GM19240 (cell line): ENCODE results near the gene MAB21L4.

Experiments
- DNase-seq: peaks from one replicate; pipeline ENCODE4 v3.0.0; 2011; ENCODE audit warnings: low spot score; ENCODE audit not compliant: insufficient read length

Gene MAB21L4

DNA sequence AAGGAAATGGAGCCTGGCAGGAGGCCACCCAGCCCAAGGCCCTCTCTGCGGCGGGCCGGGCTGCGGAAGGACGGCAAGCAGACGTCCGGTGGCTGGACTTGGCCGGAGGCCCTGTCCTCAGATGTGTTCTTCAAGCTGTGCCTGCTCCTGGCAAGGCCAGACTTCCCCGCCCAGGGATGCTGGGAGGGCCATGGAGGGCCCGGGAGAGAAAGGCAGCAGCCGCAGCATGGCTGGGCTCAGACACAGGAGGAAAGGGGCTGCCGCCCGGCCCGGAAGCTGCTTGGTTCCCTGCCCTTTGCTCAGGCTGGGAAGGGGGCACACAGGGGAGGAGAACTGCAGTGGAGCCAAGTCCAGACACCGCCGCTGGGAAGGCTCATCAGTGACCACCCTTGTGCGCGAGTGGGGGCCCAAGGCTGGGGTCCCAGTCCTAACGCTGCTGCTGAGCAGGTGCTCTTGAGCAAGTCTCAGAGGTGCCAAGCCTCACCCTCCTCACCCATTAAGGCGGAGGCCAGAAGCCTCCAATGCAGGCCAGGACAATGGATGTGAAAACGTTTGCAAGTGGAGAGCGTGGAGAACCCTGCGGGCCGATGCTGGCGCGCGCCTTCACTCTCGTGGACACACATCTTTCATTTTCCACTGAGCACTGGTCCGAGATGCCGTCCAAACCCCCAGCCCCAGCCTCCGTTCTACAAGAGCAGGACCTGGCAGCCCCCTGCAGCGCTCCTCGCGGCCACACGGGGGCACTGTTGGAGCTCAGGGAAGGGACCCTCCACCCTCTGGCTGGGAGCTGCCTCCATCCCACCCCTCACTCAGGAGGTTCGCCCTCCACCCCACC, 18.1 kb upstream of the MAB21L4 start:
- peak; percentile 68 for DNase-seq

DNA sequence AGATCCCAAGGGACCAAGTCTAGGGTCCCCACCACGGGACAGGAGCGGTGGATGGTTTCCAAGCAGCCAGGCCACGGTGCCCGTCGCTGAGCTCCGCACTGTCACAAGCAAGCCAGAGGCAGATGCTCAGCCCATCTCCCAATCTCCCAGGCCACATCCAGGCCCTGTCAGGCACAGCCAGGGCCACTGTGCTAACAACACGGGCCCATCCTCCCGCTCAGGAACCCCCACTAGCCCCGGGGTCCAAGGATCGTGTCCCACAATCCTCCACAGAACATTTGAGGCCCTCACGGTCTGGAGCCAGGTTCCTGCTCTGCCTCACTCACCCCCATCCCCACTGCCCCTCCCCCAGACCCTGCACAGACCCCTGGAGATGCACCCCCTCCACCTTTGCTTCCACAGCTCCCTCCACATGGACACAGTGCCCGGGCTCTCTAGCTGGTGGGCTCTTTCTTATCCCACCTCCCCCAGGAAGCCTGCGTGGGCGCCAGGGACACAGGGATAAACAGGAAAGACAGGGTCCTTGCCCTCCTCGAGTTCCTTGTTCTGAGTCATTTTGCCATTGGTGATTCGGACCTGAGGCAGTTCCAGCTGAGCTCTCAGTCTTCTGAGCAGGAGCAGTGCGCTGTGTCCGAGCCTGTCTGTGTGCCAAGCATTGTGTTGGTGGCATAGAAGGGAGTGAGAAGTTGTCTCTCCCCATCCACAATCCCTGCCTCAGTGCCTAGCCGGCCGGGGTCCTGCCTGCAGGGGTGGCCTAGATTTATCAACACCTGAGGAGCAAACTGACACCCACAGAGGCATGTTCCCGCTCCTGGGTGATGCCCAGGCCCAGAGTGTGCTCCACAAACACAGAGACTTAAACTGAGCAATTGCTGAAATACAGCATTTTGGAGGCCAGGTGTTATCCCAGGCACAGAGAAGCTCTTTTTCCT, 17.2 kb upstream of the MAB21L4 start:
- no peak for DNase-seq

DNA sequence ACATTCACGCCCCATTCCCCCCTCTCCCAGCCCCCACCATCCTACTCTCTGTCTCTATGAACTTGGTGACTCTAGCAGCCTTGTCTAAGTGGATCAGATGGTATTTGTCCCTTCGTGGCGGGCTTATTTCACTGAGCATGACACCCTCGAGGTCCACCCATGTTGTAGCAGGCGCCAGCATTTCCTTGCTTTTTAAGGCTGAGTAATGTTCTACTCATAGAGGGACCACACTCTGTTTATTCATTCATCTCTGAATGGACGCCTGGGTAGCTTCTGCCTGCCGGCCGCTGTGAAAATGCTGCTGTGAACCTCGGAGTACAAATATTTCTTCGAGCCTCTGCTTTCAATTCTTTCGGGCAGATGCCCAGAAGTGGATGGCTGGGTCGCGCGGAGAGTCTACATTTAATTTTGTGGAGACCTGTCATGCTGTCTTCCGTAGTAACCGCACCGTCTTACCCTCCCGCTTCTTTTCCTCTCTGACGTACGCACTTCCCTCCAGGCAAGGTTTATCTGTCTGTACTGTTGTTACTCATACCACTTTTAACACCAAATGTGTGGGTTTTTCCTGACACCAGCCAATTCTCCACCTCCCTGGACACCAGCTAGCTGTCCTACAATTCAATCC, 15.8 kb upstream of the MAB21L4 start:
- no peak for DNase-seq

- DNase-seq: no peak
These were observed 13.4 kb upstream of the MAB21L4 start for GRCh38 chr2:240909216-240909974.

GRCh38 chr2:240906911-240907590, 11.1 kb upstream of the MAB21L4 start:
- no peak for DNase-seq

DNA sequence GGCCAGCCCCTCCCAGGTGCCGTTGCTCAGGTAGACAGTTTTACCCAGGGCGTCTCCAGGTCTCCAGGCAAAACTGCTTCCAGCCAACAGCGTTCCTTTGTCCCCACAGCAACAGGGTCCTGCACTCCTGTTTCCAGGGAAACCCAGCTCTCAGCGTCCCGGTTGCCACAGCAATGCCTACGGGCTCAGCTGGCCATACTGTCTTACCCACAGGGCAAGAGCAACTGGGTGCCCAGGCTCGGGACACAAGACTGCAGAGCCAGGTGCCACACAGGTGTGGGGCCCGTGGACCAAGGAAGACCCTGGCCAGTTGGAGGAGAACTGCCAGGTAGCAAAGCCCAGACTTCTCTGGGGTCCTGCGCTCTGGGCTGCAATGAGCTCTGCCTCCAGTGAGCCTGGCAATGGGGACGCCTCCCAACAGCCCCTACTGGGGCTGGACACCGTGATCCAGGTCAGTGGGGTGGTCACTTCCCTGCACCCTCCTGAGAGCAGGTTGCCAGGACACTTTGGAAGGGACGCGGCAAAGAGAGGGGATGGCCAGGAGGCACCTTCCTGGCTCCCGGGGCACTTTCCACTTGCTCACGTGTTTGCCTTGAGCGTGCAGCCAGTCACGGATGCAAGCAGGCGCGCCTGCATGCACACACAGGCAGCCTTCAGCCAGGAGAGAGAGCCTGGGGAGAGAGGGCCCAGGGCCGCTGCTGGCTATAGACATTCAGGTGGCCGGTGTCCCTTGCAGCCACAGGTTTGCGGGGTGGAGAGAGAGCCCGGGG, 10.4 kb upstream of the MAB21L4 start, which contains the start of gene CROCC2:
Gene CROCC2 (plus strand): TSS at position 196 of the 770 bp plus-strand sequence. CDS start 178 bp downstream, at position 374.
- DNase-seq: no peak

DNA sequence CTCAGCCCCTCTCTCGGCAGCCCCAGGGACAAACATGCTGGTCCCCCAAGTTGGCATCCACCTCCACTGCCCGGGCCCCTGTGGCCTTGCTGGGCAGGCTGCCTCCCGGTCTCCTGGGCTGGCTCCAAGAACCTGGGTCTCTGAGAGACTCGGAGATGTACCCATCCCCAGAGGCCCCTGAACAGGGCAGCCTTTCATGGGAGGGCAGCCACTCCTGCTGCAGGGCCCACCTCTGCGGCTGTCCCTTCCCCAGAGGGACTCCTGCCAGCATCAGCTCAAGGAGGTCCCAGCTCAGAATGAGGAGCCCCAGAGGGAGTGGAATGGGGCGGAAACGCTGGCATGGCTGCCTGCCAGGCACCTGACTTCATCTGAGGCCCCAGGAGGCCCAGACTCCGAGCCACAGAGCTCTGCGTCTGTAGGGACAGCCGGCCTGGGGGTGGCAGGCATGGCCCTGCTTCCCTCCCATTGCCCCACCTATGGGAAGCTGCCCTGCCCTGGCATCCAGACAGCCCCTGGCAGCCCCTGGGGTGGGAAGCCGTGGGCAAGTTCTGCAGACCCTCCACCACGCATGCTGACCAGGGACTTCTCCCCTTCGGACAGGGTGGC, 9.3 kb upstream of the MAB21L4 start:
- no peak for DNase-seq

- DNase-seq: no peak
These were observed 8.5 kb upstream of the MAB21L4 start for GRCh38 chr2:240904216-240905175.

GRCh38 chr2:240903191-240904060, 7.5 kb upstream of the MAB21L4 start:
- no peak for DNase-seq

DNA sequence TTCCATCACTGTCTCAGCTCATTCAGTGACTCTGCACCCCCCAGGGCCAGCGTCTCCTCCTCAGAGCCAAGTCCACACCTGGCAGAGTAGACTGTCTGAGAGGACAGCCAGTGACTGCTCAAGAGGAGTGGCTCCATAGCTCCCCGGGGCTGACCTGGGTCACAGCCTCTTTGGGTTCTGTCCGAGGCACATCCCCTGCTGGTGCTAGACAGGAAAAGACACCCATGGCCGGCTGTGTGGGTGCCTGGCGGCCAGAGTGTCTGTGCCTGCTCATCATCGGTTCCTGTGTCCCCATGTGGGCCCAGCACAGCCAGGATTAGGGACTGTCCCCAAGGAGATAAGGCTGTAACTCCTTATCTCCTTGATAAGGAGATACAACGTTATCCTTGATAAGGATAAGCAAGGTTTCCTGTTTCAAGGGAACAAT, 6.7 kb upstream of the MAB21L4 start:
- no peak for DNase-seq

DNA sequence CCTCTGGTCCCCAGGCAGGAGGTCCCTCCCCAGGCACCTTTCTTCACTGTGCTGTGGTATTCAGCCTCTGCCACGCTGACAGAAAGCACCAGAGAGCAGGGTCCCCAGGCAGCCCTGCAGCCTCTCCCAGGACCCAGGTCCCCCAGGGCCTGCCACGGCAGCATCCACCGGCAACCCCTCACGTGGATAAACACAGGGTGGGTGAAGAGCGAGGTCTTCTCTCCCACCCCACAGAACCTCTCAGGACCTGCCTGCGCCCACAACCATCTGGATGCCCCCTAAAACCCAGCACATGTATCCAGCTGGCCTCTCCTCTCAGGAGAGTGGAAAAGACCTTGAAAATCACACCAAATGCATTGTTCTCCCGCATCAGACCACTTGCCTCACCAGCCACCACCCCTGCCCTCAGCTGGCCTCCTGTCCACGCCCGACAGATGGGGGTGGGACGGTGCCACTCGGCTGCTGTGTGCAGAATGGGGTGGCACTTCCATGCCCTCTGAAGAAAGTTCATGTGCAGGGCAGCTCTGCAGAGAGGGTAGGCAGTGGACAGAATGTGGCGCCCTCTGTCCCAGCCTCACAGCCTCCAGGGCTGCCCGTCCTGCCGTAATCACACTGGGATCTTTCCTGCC, 6.1 kb upstream of the MAB21L4 start:
- no peak for DNase-seq

DNA sequence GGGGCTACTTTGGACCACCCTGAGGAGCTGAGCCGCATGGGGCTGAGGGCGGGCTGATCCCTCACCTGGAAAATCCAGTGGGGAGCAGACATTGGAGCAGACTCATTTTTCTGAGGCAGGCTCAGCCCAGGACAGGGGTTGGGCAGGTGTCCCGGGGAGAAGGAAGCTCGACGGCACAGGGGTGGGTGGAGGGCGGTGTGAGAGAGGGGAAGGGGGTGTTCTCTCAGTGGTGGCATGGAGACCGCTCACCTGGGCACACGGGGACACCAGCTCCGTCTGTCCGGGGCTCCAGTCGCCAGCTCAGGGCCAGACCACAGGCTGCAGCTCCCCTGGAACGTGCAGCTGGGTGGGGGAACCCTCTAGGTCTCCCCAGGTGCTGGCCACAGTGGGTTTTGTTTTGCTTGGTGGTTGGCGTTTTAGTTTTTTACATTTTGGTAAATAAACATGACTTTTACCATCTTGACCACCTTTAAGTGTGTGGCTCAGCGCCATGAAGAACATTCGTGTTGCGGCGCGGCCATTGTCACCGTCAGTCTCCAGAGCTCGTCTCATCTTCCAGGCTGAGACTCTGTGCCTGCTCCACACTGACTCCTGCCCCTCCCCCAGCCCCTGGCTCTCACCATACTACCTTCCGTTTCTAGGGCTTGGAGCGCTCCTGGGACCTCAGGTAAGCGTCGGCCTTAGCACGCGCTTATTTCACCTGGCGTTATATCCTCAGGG, 4.3 kb upstream of the MAB21L4 start:
- no peak for DNase-seq

- DNase-seq: no peak
These were observed 3.5 kb upstream of the MAB21L4 start for GRCh38 chr2:240899468-240899865.

GRCh38 chr2:240898731-240899467, 2.9 kb upstream of the MAB21L4 start:
- no peak for DNase-seq

- no peak for DNase-seq
These were observed 2.3 kb upstream of the MAB21L4 start for GRCh38 chr2:240898108-240898730.
